ENCODE measurements around the gene PLK3.

GRCh38 chr1:44812822-44813543 is 12.8 kb downstream of the PLK3 start:
- TF ChIP-seq CTCF (IDR thresholded peaks at IDR 0.05; ENCODE audit: low read depth, low read length) (no peak), POLR2A (IDR thresholded peaks at IDR 0.05; ENCODE audit: extremely low read depth, insufficient read length) (no peak)

All from NB4 (cell line).